Tibial nerve (tissue), 3 donors: Measurements from ENCODE around the gene CCDC171.

Experiments
- POLR2A ChIP-seq, 2 donors: fragments of 450-650 bp; IDR thresholded peaks; one replicate each; pipeline ENCODE4 v1.6.1; 2017; ENCODE audit warnings: antibody characterized with exemption in 2 of 2, mild to moderate bottlenecking in 2 of 2, moderate library complexity in 2 of 2
- TF ChIP-seq, protein P1 (sequence below), 5 experiments: fragments of 200-600 bp in 3 of 5; fragments of 450-650 bp in 2 of 5; sonication (generic) in 3 of 5; IDR thresholded peaks; one replicate each; pipeline ENCODE4 v1.5.1; 2016 to 2019; ENCODE audit warnings: antibody characterized with exemption in 5 of 5, mild to moderate bottlenecking in 3 of 5, moderate library complexity in 2 of 5

DNA sequence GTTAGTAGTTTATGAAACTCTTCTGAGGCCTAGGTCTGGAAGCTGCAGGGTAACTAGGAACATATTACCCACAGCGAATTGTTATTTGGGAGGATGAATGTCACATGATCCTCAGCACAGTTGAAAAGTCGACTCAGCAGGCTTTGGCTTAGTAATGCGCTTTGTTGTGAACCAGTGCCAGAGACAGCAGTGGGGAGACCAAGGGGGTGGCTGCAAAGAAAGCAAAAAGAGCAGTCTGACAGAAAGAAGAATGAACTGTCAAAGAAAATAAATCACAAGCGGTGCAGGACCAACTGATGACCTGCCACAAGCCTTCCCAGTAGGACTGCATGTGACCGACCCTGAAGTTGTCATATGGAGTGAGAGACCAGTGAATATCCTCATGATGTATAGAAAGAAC is 170.0 kb downstream of the CCDC171 start:
- TF ChIP-seq, protein P1, sequence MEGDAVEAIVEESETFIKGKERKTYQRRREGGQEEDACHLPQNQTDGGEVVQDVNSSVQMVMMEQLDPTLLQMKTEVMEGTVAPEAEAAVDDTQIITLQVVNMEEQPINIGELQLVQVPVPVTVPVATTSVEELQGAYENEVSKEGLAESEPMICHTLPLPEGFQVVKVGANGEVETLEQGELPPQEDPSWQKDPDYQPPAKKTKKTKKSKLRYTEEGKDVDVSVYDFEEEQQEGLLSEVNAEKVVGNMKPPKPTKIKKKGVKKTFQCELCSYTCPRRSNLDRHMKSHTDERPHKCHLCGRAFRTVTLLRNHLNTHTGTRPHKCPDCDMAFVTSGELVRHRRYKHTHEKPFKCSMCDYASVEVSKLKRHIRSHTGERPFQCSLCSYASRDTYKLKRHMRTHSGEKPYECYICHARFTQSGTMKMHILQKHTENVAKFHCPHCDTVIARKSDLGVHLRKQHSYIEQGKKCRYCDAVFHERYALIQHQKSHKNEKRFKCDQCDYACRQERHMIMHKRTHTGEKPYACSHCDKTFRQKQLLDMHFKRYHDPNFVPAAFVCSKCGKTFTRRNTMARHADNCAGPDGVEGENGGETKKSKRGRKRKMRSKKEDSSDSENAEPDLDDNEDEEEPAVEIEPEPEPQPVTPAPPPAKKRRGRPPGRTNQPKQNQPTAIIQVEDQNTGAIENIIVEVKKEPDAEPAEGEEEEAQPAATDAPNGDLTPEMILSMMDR (IDR thresholded peaks at IDR 0.05) = no peak
- TF ChIP-seq POLR2A (IDR thresholded peaks at IDR 0.05) = no peak
